Activated CD4-positive, alpha-beta T cell treated with anti-CD3 and anti-CD28 coated beads, Interleukin-2, amount 50 U/mL, for 1 hour (primary cell): ENCODE data around the gene GJB2.

Experiments used
- DNase-seq: peaks from one replicate; pipeline ENCODE4 v3.0.0-alpha.2; 2020

The GJB2 gene

GRCh38 chr13:20192836-20193161 is at the start of gene GJB2:
Gene GJB2 (minus strand): TSS chr13:20192938. CDS start chr13:20189581, 3,357 bp downstream.
- no peak for DNase-seq

- DNase-seq, result no peak
Observed at GRCh38 chr13:20241593-20241992, 48.9 kb upstream of the GJB2 start.

DNA sequence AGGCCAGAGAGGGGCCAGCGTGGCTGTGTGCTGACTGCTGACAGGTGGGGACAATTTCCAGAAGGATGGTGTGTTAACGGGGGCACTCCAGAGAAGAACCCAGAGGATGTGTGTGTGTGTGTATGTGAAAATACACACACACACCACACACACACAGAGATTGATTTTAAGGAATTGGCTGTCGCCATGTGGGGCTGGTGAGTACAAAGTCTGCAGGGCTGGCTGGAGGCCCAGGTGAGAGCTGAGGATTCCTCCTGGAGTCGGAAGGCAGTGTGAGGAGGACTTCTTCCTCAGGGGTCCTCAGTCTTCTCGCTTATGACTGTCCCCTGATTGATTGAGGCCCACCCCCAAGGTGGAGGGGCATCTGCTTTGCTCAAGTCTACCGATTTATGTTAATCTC is 47.0 kb upstream of the GJB2 start:
- DNase-seq, result no peak

GRCh38 chr13:20232556-20233277 is 40.0 kb upstream of the GJB2 start:
- DNase-seq, result no peak

DNA sequence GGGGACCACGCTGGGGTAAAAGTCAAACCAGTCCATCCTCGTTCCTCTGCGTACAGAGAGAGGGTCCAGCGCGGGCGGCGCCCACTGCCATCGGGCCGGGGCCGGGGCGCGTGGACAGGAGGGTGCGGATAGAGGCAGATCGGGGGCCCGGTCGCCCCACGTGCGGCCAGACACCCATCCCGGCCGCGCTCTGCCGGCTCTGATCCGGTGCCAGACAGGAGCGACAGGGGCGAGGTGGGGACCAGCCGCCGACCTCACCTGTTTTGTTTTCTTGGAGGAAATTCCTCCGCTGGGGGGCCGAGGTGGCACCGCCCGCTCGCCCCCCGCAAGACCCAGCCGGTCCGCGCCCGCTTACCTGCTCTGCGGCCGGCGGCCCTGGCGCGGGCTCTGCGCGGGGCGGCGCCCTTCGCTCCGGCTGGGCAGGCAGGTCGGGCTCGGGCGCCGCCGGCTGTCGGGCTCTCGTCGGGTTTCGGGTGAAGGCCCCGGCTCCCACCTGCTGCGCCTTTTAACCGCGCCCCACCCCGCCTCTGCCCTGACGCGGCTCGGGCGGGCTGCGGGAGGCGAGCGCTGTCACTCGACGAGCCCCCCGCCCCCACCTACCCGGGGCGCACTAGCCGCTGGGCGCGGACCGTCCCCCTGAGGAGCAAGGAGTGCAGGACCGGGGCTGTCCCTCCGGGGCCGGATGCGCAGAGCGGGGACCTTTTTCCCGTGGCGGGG is 39.3 kb upstream of the GJB2 start, which contains the start of gene GJB6:
Gene GJB6, minus strand, starts transcription at position 481 of the 717 bp plus-strand sequence. CDS start 8,839 bp downstream, outside the sequence.
- peak; percentile 19 for DNase-seq

DNA sequence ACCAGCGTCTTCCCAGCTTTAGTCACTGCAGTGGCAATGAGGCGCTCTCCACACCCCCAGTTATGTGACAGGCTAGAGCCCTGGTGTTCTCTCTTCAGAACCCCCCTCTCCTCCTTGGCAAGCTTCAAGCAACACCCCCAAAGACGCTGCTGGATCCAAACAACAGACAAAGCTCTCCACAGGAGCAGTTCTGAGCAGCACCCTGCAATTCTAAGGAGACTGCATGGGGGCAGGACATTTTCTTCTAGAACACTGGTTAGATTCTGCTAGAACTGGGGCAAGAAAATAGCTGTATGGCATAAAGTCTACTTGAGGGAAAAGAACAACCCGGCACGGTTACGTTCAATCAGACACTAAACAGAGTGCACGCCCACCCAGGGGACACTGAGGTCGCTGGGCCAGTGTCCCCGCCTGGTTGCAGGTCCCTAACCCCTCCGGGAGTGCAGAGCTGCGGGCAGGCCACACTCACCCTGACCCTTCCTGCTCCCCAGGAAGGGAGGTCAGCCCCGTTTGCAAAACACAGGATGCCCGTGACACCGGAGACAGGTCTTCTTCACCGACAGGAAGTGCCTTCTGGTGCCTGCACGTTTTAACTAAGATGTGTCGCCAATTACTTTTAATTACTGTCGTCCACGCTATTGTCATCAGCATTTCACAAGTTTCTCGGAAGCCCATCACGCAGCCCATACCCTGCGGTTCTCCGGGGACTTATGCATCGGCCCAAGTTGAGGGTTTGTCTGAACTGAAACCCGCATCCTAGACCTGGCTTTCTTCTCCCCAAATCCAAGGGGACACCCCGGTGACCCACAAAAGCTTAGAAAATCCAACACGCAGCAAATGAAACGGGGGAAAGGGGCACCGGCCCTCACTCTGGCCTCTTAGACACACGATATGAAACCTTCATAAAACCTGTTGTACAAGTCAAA is 38.4 kb upstream of the GJB2 start:
- no peak for DNase-seq

DNA sequence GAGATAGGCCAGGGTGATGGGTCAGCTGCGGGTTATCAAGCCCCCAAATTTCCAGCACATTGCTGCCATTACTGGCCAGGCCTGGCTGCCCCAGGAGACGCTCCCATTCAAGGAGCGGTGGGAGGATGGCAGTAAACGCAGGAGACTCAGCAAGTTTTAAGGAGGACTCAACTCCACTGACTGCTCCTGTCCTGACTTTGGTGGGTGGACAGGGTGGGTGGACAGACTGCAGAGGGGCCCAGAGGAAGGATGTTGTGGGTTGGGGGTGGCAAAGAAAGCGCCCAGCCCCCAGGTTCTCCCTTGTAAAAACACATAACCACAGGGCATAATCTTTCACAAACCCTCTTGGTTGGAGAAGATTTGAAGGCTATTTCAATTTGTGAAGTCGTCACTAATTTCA is 35.0 kb upstream of the GJB2 start:
- no peak for DNase-seq

DNA sequence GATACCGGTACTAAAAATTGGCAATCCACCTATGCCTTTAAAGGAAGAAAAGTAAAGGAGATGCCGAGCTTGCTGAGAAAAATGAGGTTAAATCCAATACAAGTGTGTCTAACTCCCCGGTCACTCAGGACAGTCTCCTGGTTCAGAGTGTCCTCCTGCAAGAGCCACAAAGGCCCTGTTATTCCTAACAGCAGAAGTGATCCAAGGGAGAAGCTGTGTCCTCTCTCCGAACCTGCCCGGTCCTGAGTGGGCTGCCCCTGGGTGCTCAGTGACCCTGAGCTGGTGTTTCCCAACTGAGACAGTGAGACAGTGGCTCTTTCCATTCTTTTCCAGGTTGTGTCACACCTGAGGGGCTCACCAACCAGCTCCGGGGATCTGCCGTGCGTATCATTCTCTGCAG is 34.5 kb upstream of the GJB2 start:
- no peak for DNase-seq

DNA sequence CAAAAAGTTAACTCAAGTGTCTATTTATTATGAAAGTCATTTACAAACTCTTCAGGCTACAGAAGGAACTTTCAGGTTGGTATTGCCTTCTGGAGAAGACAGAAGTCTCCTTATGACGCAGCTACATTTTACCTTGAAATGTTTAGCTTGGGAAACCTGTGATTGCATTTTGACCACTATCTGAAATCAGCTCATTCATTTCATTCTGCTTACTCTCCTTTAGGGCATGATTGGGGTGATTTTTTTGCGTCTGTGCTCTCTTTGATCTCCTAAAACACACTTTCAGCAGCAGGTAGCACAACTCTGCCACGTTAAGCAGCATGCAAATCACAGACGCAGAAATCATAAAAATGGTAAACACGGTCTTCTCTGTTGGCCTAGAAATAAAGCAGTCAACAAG is 29.8 kb upstream of the GJB2 start:
- no peak for DNase-seq

GRCh38 chr13:20221772-20222171 is 29.0 kb upstream of the GJB2 start:
- no peak for DNase-seq

DNA sequence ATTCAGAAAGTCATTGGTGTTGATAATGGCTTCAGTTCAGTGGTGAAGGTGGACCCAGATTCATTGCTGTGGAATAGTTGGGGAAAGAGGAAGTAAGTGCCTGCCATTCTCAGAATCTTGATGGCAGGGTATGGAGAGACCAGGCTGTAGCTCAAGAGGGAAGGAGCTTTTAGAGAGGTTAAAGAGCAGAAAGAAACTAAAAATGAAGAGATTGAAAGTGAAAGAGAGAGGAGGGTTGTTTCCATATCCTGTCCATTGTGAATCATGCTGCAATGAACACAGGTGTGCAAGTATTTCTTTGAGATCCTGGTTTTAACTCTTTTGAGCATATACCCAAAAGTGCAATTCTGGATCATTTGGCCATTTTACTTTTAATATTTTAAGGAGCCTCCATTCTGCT is 26.8 kb upstream of the GJB2 start:
- no peak for DNase-seq

- DNase-seq, result no peak
Observed at GRCh38 chr13:20217168-20217567, 24.4 kb upstream of the GJB2 start.

DNA sequence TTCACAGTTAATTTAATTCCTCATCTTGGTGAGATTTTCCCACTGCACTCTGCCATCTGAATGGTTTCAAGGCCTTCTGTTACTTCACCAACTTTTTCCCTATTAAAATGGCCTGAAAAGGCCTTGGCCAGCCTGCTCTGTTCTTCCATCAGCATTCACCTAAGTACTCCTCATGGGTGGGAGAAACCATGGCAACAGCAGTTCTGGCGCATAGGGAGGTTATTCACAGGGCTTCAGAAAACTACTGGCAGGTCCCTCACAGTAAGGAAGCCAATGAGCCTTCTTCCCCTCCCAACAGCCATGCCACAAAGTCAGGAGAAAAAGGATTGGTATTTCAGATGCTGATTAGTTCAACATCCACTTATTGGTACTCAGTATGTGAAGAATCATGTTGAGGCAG is 17.2 kb upstream of the GJB2 start:
- no peak for DNase-seq

- DNase-seq, result no peak
Observed at GRCh38 chr13:20206698-20207235, 14.0 kb upstream of the GJB2 start.

DNA sequence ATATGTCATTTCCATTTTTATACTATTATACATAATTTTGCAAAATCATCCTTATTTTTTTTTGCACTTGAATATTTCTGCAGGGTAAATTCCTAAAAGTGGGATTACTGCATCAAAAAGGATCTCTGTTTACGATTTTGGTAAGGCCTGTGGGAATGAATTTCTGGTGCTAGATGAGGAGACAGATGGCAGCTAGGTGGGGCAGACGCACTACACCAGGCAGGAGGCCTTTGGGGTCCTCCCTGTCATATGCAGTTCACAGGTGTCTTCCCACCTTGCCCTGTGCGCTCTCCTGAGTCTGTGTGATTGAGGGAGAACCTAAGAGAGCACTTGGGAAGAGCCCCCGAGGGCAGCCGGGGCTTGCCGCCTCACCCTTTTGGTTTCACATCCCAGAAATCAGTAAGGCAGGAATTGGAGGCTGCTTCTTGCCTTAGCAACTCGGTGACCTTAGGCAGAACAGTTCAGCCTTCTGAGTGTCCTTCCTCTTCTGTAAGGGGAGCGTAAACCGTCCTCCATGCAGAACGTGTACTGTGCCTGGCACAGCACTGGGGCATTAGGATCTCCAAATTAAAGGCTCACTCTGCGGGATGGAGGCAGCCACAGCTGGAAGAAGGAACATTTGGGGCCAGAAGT is 13.4 kb upstream of the GJB2 start:
- DNase-seq, result no peak

DNA sequence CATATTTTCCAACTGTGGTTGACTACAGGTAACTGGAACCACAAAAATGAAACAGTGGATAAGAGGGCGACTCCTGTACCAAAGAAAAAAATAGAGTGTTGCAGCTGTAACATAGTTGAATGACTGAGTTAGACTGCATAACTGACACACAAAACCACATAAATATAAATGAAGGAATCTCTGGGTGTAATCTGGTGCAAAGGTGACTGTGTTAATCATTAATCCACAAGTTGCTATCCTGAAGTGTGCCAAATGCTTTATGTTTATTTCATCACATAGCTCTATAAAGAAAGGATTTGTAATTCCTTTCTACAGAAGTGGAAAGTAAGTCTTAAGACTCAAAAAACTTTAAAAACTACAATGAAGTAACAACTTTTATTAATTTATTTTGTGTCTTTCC is 6.0 kb upstream of the GJB2 start:
- DNase-seq, result no peak

DNA sequence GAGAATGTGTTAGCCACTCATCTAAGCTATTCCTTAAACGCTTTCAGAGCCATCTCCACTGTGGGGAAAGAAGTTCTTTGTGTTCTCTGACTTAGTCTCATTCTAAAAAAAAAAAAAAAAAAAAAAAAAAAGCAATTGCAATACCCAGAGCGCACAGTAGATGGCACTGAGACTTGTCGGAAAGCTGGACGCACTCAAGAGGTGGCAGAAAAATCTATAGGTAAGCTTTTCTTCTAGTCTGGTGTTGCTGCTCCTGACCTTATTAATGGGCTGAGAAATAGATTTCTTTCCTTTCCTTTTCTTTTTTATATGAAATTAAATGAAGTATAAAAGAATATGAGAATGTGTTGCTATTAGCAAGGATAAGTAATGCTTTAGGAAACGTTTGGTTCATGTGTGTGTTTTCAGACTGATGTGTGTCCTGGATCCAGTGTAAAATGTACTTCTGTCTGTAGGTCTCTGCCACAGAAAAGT is 4.7 kb upstream of the GJB2 start:
- no peak for DNase-seq

- no peak for DNase-seq
Observed at GRCh38 chr13:20195801-20196200, 3.1 kb upstream of the GJB2 start.

GRCh38 chr13:20193907-20194631 is 1.3 kb upstream of the GJB2 start:
- DNase-seq, result no peak

GRCh38 chr13:20193162-20193906 is 596 bp upstream of the GJB2 start:
- no peak for DNase-seq

- no peak for DNase-seq
Observed at GRCh38 chr13:20192158-20192835, 441 bp downstream of the GJB2 start.
